ENCODE results near the gene PLLP. TPM values are rescaled to one million over a fixed set of nuclear protein-coding genes. Genes with fewer than 3 reads are reported as not detected.

PLLP gene
- total RNA-seq, 2 experiments from 2014 or later = 0.22 TPM; not detected in 1

DNA sequence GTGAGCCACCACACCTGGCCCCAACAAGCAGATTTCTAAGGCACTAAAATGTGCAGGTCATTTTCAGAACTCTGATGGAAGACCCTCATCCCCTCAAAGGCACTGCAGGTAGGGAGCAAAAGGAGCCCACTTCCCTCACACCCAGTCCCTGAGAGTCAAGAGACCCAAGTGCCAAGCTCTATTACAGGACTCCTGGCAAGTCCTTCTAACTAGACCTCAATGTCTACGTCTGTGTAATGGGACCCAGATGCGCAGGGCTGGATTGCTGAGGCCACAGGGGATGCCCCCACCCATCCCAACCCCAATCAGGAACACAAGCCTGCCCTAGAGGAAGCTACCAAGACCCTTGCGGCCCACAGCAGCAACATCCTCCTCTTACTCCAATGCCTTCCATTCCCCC is 2.7 kb downstream of the PLLP start:
- Histone ChIP-seq H3K4me3 (ENCODE audit: low read depth, low read length, poor library complexity, severe bottlenecking) (no peak overlapping the region), H3K79me2 (ENCODE audit: insufficient read depth, low read depth, low read length) (no peaks in the 10 kb centered on the region), H2AFZ (ENCODE audit: low read length) (no peak overlapping the region), H3K9me2 (ENCODE audit: insufficient read depth, low read length) (no peaks in the 10 kb centered on the region), H4K20me1 (ENCODE audit: insufficient read depth, low read length) (no peaks in the 10 kb centered on the region), H3K9me3 (ENCODE audit: low read length) (no peaks in the 10 kb centered on the region), H3K4me1 (ENCODE audit: insufficient read depth, low read length, poor library complexity, severe bottlenecking) (no peaks in the 10 kb centered on the region), H3K4me2 (ENCODE audit: low read length) (no peak overlapping the region), H3K36me3 (ENCODE audit: insufficient read depth, low read length) (no peaks in the 10 kb centered on the region), H3K27ac (ENCODE audit: low read depth, low read length, poor library complexity, severe bottlenecking) (no peak overlapping the region)
- intact Hi-C loops (cut with micrococcal nuclease; ENCODE audit: unreplicated experiment) = no loop called here
- TF ChIP-seq, protein P1, sequence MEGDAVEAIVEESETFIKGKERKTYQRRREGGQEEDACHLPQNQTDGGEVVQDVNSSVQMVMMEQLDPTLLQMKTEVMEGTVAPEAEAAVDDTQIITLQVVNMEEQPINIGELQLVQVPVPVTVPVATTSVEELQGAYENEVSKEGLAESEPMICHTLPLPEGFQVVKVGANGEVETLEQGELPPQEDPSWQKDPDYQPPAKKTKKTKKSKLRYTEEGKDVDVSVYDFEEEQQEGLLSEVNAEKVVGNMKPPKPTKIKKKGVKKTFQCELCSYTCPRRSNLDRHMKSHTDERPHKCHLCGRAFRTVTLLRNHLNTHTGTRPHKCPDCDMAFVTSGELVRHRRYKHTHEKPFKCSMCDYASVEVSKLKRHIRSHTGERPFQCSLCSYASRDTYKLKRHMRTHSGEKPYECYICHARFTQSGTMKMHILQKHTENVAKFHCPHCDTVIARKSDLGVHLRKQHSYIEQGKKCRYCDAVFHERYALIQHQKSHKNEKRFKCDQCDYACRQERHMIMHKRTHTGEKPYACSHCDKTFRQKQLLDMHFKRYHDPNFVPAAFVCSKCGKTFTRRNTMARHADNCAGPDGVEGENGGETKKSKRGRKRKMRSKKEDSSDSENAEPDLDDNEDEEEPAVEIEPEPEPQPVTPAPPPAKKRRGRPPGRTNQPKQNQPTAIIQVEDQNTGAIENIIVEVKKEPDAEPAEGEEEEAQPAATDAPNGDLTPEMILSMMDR (conservative IDR thresholded peaks at IDR 0.05; ENCODE audit: low read length) = no peak
- no peak for TF ChIP-seq EZH2phosphoT487 (IDR thresholded peaks at IDR 0.05; ENCODE audit: borderline replicate concordance, low read depth, low read length)
- DNase-seq (ENCODE audit: low spot score) = no peak
- ChIA-PET CTCF (ENCODE audit: unreplicated experiment) (interaction anchor here (0.6 kb wide), 2 partner anchors 30 to 130 kb away, joined by 3 to 4 read pairs; no protein-coding TSS in a partner anchor), POLR2A (interaction anchor here (0.5 to 0.6 kb wide), 2 partner anchors 13 to 74 kb away, joined by 3 read pairs; no protein-coding TSS in a partner anchor)
- BruUV-seq (replicated peaks) = no TSS peak

DNA sequence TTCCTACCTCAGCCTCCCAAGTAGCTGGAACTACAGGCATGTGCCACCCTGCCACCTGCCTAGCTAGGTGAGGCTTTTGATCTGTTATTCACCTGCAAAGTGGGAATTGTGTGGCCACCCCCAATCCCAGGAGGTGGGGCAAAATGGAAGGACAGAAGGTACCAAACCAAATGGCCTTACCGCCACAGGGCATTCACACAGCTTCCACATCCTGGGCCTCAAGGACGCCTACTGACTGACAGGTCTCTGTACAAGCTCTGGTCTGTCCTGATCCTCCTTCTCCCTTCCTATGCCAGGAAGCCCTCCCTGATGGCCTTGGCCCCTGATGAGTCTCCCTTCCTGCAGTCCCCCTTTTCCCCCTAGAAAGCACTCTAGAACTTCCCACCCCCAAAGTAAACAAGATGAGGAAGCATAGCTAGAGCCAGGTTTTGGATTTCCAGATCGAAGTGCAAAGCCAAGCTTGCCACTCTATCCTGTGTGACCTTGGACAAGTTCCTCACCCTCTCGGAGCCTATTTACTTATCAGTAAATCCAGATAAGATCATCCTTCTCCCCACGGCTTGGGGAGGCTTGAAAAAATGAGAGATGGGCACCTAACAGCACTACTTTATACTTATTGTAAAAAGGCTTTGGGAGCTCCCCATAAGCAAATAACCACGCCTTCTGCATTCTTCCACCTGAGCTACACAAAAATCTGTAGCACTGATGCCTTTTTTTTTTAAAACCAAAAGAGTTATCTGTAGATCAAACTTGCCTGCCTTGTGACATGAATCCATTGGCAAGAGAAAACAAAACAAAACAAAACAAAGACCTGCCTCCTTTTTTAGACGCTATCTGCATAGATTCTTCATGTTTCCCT is 4.5 kb downstream of the PLLP start:
- TF ChIP-seq, protein P1 (conservative IDR thresholded peaks at IDR 0.05; ENCODE audit: low read length) = no peak
- no peak for TF ChIP-seq EZH2phosphoT487 (IDR thresholded peaks at IDR 0.05; ENCODE audit: borderline replicate concordance, low read depth, low read length)
- Histone ChIP-seq H3K36me3 (ENCODE audit: insufficient read depth, low read length) (no peaks in the 10 kb centered on the region), H4K20me1 (ENCODE audit: insufficient read depth, low read length) (no peaks in the 10 kb centered on the region), H3K27ac (ENCODE audit: low read depth, low read length, poor library complexity, severe bottlenecking) (no peak overlapping the region), H3K9me3 (ENCODE audit: low read length) (no peaks in the 10 kb centered on the region), H3K4me1 (ENCODE audit: insufficient read depth, low read length, poor library complexity, severe bottlenecking) (no peaks in the 10 kb centered on the region), H3K79me2 (ENCODE audit: insufficient read depth, low read depth, low read length) (no peaks in the 10 kb centered on the region), H3K4me2 (ENCODE audit: low read length) (no peak overlapping the region), H3K9me2 (ENCODE audit: insufficient read depth, low read length) (no peaks in the 10 kb centered on the region), H3K4me3 (ENCODE audit: low read depth, low read length, poor library complexity, severe bottlenecking) (no peak overlapping the region), H2AFZ (ENCODE audit: low read length) (no peak overlapping the region)
- POLR2A ChIA-PET = no interaction called here
- CTCF ChIA-PET (ENCODE audit: unreplicated experiment) = interaction anchor here (0.6 to 0.8 kb wide), 3 partner anchors 18 to 546 kb away, joined by 3 read pairs; no protein-coding TSS in a partner anchor
- DNase-seq (ENCODE audit: low spot score) = no peak
- intact Hi-C loops (cut with micrococcal nuclease; ENCODE audit: unreplicated experiment) = no loop called here
- no TSS peak for BruUV-seq (replicated peaks)

DNA sequence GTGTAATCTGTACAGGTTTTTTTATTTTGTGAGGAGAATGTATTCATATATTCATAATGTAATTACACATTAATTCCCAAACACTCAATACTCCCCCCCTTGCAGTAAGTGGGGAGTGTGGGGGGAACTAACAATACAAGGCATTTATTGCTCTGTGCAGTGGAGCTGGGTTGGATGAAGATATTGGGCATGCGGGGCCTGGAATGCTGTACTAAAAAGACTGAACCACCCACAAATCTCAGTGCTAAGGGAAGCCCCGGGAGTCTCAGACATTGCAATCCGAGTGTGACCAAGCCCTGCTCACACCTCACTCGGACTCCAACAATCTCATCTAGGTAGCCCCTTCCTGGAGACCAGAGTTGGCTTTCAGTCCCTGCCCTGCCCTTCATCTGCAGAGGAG is 6.0 kb downstream of the PLLP start:
- Histone ChIP-seq H3K9me2 (ENCODE audit: insufficient read depth, low read length) (no peaks in the 10 kb centered on the region), H3K36me3 (ENCODE audit: insufficient read depth, low read length) (no peaks in the 10 kb centered on the region), H3K79me2 (ENCODE audit: insufficient read depth, low read depth, low read length) (no peaks in the 10 kb centered on the region), H3K4me2 (ENCODE audit: low read length) (no peak overlapping the region), H3K4me3 (ENCODE audit: low read depth, low read length, poor library complexity, severe bottlenecking) (no peak overlapping the region), H4K20me1 (ENCODE audit: insufficient read depth, low read length) (no peaks in the 10 kb centered on the region), H2AFZ (ENCODE audit: low read length) (no peak overlapping the region), H3K4me1 (ENCODE audit: insufficient read depth, low read length, poor library complexity, severe bottlenecking) (no peaks in the 10 kb centered on the region), H3K9me3 (ENCODE audit: low read length) (no peaks in the 10 kb centered on the region), H3K27ac (ENCODE audit: low read depth, low read length, poor library complexity, severe bottlenecking) (no peak overlapping the region)
- TF ChIP-seq, protein P1 (conservative IDR thresholded peaks at IDR 0.05; ENCODE audit: low read length) = no peak
- no peak for TF ChIP-seq EZH2phosphoT487 (IDR thresholded peaks at IDR 0.05; ENCODE audit: borderline replicate concordance, low read depth, low read length)
- POLR2A ChIA-PET = no interaction called here
- intact Hi-C loops (cut with micrococcal nuclease; ENCODE audit: unreplicated experiment) = no loop called here
- CTCF ChIA-PET (ENCODE audit: unreplicated experiment) = no interaction called here
- no peak for DNase-seq (ENCODE audit: low spot score)
- no TSS peak for BruUV-seq (replicated peaks)

Measured in OCI-LY7 (cell line).